Measurements from ENCODE around the gene SPR. TPM values are rescaled to one million over a fixed set of nuclear protein-coding genes. Genes with fewer than 3 reads are reported as not detected.

Gene SPR
- total RNA-seq, 1 experiment from 2014 or later: 18.1 TPM

GRCh38 chr2:72887740-72888437 lies 681 bp downstream of the SPR start:
- ChIA-PET CTCF (interaction anchor here (0.5 to 3.1 kb wide), 30 partner anchors 8 to 1341 kb away, joined by 3 to 45 read pairs (median 5); partner anchors contain the start of gene EMX1), POLR2A (interaction anchor here (0.6 to 1.7 kb wide), 6 partner anchors 23 to 253 kb away, joined by 3 to 6 read pairs (median 4); partner anchors contain the start of genes EMX1 and RAB11FIP5)
- BruUV-seq (replicated peaks): no TSS peak
- peak; percentile 92 for DNase-seq (ENCODE audit: unreplicated experiment)
- Mint-ChIP-seq H3K4me3 (ENCODE audit: unreplicated experiment) (peak overlapping the region; percentile 75), H3K36me3 (ENCODE audit: insufficient read depth, unreplicated experiment) (peaks cover 9% of the 10 kb centered on the region), H3K9me3 (ENCODE audit: unreplicated experiment) (no peaks in the 10 kb centered on the region), H3K27ac (ENCODE audit: low read depth, unreplicated experiment) (no peak overlapping the region), H3K27me3 (ENCODE audit: insufficient read depth, unreplicated experiment) (no peaks in the 10 kb centered on the region), H3K4me1 (ENCODE audit: insufficient read depth, unreplicated experiment) (peaks cover 26% of the 10 kb centered on the region)
- intact Hi-C loops (cut with micrococcal nuclease): loop anchor here (1.0 to 5.0 kb wide), 2 partner anchors 117 to 1356 kb away; no protein-coding TSS in a partner anchor
- TF ChIP-seq, protein P1, sequence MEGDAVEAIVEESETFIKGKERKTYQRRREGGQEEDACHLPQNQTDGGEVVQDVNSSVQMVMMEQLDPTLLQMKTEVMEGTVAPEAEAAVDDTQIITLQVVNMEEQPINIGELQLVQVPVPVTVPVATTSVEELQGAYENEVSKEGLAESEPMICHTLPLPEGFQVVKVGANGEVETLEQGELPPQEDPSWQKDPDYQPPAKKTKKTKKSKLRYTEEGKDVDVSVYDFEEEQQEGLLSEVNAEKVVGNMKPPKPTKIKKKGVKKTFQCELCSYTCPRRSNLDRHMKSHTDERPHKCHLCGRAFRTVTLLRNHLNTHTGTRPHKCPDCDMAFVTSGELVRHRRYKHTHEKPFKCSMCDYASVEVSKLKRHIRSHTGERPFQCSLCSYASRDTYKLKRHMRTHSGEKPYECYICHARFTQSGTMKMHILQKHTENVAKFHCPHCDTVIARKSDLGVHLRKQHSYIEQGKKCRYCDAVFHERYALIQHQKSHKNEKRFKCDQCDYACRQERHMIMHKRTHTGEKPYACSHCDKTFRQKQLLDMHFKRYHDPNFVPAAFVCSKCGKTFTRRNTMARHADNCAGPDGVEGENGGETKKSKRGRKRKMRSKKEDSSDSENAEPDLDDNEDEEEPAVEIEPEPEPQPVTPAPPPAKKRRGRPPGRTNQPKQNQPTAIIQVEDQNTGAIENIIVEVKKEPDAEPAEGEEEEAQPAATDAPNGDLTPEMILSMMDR (IDR thresholded peaks at IDR 0.05; ENCODE audit: unreplicated experiment): peak; percentile 75

DNA sequence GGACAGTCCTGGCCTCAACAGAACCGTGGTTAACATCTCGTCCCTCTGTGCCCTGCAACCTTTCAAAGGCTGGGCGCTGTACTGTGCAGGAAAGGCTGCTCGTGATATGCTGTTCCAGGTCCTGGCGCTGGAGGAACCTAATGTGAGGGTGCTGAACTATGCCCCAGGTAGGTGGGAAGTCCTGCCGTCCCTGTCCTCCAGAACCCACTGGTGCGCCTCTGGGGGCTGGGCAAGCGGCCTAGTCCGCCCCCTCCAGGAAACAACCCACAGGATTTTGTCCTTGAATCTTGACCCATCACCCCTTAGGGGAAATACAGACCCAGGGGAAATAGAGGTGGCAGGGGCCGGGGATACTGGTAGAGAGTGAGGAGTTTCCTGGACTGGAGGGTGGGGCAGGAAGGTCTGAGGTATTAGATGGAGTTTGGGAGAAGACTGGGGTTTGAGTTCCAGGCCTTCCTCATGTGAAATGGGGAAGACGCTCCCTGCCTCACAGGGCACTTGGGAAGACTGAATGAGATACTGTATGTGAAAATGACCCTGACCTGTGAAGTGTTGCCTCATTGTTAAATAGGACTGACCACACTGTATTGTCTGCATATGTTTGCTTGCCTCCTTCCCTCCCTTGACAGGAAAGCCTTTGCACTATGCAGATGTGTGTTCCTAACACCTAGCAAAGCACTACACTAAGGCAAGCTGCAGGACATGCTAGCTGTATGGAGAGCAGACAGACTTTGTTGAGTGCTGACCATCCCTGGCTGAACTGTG lies 1.4 kb downstream of the SPR start:
- BruUV-seq (replicated peaks): no TSS peak
- peaks cover 26% of the 10 kb centered on the region for H3K4me1 Mint-ChIP-seq (ENCODE audit: insufficient read depth, unreplicated experiment)
- peak overlapping the region; percentile 75 for H3K4me3 Mint-ChIP-seq (ENCODE audit: unreplicated experiment)
- POLR2A ChIA-PET: no interaction called here
- intact Hi-C loops (cut with micrococcal nuclease): loop anchor here (5.0 kb wide), 1 partner anchor 1356 kb away; no protein-coding TSS in a partner anchor
- no peaks in the 10 kb centered on the region for H3K27me3 Mint-ChIP-seq (ENCODE audit: insufficient read depth, unreplicated experiment)
- DNase-seq (ENCODE audit: unreplicated experiment): no peak
- TF ChIP-seq, protein P1 (IDR thresholded peaks at IDR 0.05; ENCODE audit: unreplicated experiment): no peak
- H3K36me3 Mint-ChIP-seq (ENCODE audit: insufficient read depth, unreplicated experiment): peaks cover 9% of the 10 kb centered on the region
- no peak overlapping the region for H3K27ac Mint-ChIP-seq (ENCODE audit: low read depth, unreplicated experiment)
- CTCF ChIA-PET: interaction anchor here (0.5 to 3.1 kb wide), 19 partner anchors 8 to 1342 kb away, joined by 3 to 45 read pairs (median 5); partner anchors contain the start of gene EMX1
- H3K9me3 Mint-ChIP-seq (ENCODE audit: unreplicated experiment): no peaks in the 10 kb centered on the region

DNA sequence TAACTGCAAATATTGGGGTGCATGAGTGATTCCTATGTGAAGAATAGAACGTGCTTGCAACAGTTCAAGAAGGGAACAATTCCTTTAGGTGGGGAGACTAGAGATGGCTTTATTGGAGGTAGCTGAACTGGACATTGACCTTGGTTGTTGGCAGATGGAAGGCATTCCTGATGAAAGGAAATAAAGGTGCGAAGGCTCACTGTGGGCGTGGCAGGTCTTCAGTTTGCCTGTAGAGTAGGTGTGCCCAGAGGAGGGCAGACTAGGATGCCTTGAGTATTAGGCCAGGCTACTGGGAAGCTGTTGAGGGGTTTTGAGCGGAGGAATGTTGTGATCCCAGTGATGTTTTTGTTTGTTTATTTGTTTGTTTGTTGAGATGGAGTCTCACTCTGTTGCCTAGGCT lies 2.8 kb downstream of the SPR start:
- Mint-ChIP-seq H3K27ac (ENCODE audit: low read depth, unreplicated experiment) (no peak overlapping the region), H3K4me3 (ENCODE audit: unreplicated experiment) (no peak overlapping the region), H3K4me1 (ENCODE audit: insufficient read depth, unreplicated experiment) (peaks cover 34% of the 10 kb centered on the region), H3K36me3 (ENCODE audit: insufficient read depth, unreplicated experiment) (peaks cover 9% of the 10 kb centered on the region), H3K9me3 (ENCODE audit: unreplicated experiment) (no peaks in the 10 kb centered on the region), H3K27me3 (ENCODE audit: insufficient read depth, unreplicated experiment) (no peaks in the 10 kb centered on the region)
- DNase-seq (ENCODE audit: unreplicated experiment): no peak
- no TSS peak for BruUV-seq (replicated peaks)
- TF ChIP-seq, protein P1 (IDR thresholded peaks at IDR 0.05; ENCODE audit: unreplicated experiment): no peak
- ChIA-PET POLR2A (no interaction called here), CTCF (interaction anchor here (0.7 to 6.4 kb wide), 4 partner anchors 21 to 228 kb away, joined by 3 to 90 read pairs (median 4); no protein-coding TSS in a partner anchor)
- intact Hi-C loops (cut with micrococcal nuclease): loop anchor here (5.0 kb wide), 2 partner anchors 182 to 1358 kb away; partner anchors contain the start of gene SFXN5

Data from MCF 10A (cell line).